ENCODE results near the gene PRKCA.

The PRKCA gene

GRCh38 chr17:66511135-66511534, 208.7 kb downstream of the PRKCA start:
- Histone ChIP-seq H3K4me2 (ENCODE audit: low read length) (no peak overlapping the region), H3K27ac (ENCODE audit: low read depth, low read length) (no peak overlapping the region), H3F3A (ENCODE audit: control insufficient read depth, insufficient read depth) (no peaks in the 10 kb centered on the region), H3K36me3 (ENCODE audit: control insufficient read depth, low read length) (no peaks in the 10 kb centered on the region), H3K4me1 (ENCODE audit: control insufficient read depth, low read length) (no peaks in the 10 kb centered on the region), H3K9me3 (ENCODE audit: control insufficient read depth, insufficient read depth, low read length) (no peaks in the 10 kb centered on the region), H3K9me2 (replicated peaks; ENCODE audit: control insufficient read depth, low read length) (no peaks in the 10 kb centered on the region), H3K27me3 (ENCODE audit: control insufficient read depth, low read length) (no peaks in the 10 kb centered on the region), H4K20me1 (ENCODE audit: control insufficient read depth, insufficient read depth, low read depth, low read length) (no peaks in the 10 kb centered on the region), H3K4me3 (ENCODE audit: low read length) (no peak overlapping the region), H3K79me2 (ENCODE audit: control insufficient read depth, low read length) (no peaks in the 10 kb centered on the region)
- no peak for TF ChIP-seq EZH2phosphoT487 (IDR thresholded peaks at IDR 0.05; ENCODE audit: borderline replicate concordance, low read length)
- TF ChIP-seq CTCF (IDR thresholded peaks at IDR 0.05; ENCODE audit: low read depth, low read length, poor library complexity, severe bottlenecking), result no peak

GRCh38 chr17:66514227-66514806, 211.9 kb downstream of the PRKCA start:
- no peaks in the 10 kb centered on the region for H3K27me3 ChIP-seq (ENCODE audit: control insufficient read depth, low read length)
- no peaks in the 10 kb centered on the region for H4K20me1 ChIP-seq (ENCODE audit: control insufficient read depth, insufficient read depth, low read depth, low read length)
- H3K9me2 ChIP-seq (replicated peaks; ENCODE audit: control insufficient read depth, low read length), result no peaks in the 10 kb centered on the region
- no peak overlapping the region for H3K4me3 ChIP-seq (ENCODE audit: low read length)
- TF ChIP-seq CTCF (IDR thresholded peaks at IDR 0.05; ENCODE audit: low read depth, low read length, poor library complexity, severe bottlenecking) (no peak), EZH2phosphoT487 (IDR thresholded peaks at IDR 0.05; ENCODE audit: borderline replicate concordance, low read length) (no peak)
- H3F3A ChIP-seq (ENCODE audit: control insufficient read depth, insufficient read depth), result no peaks in the 10 kb centered on the region
- no peaks in the 10 kb centered on the region for H3K36me3 ChIP-seq (ENCODE audit: control insufficient read depth, low read length)
- H3K9me3 ChIP-seq (ENCODE audit: control insufficient read depth, insufficient read depth, low read length), result no peaks in the 10 kb centered on the region
- no peaks in the 10 kb centered on the region for H3K4me1 ChIP-seq (ENCODE audit: control insufficient read depth, low read length)
- H3K79me2 ChIP-seq (ENCODE audit: control insufficient read depth, low read length), result no peaks in the 10 kb centered on the region
- no peak overlapping the region for H3K4me2 ChIP-seq (ENCODE audit: low read length)
- no peak overlapping the region for H3K27ac ChIP-seq (ENCODE audit: low read depth, low read length)

GRCh38 chr17:66515974-66516373, 213.6 kb downstream of the PRKCA start:
- Histone ChIP-seq H4K20me1 (ENCODE audit: control insufficient read depth, insufficient read depth, low read depth, low read length) (no peaks in the 10 kb centered on the region), H3K9me2 (replicated peaks; ENCODE audit: control insufficient read depth, low read length) (no peaks in the 10 kb centered on the region), H3K79me2 (ENCODE audit: control insufficient read depth, low read length) (no peaks in the 10 kb centered on the region), H3K4me1 (ENCODE audit: control insufficient read depth, low read length) (no peaks in the 10 kb centered on the region), H3K27me3 (ENCODE audit: control insufficient read depth, low read length) (no peaks in the 10 kb centered on the region), H3K9me3 (ENCODE audit: control insufficient read depth, insufficient read depth, low read length) (no peaks in the 10 kb centered on the region), H3K4me2 (ENCODE audit: low read length) (no peak overlapping the region), H3K27ac (ENCODE audit: low read depth, low read length) (no peak overlapping the region), H3K36me3 (ENCODE audit: control insufficient read depth, low read length) (no peaks in the 10 kb centered on the region), H3K4me3 (ENCODE audit: low read length) (no peak overlapping the region), H3F3A (ENCODE audit: control insufficient read depth, insufficient read depth) (no peaks in the 10 kb centered on the region)
- TF ChIP-seq CTCF (IDR thresholded peaks at IDR 0.05; ENCODE audit: low read depth, low read length, poor library complexity, severe bottlenecking) (no peak), EZH2phosphoT487 (IDR thresholded peaks at IDR 0.05; ENCODE audit: borderline replicate concordance, low read length) (no peak)

Measured in DOHH2 (cell line).